Astrocyte (in vitro differentiated cells and primary cell): ENCODE measurements around the gene RAB4B. TPM values are rescaled to one million over a fixed set of nuclear protein-coding genes. Genes with fewer than 3 reads are reported as not detected.

ENCODE experiments used
- DNase-seq: peaks from one replicate; pipeline ENCODE4 v3.0.0-alpha.2; 2010; ENCODE audit warnings: low read depth
- FAIRE-seq: peaks from 2 replicates; lab custom pipeline; 2011; peaks lifted over from hg19 to GRCh38; lab: Jason Lieb, UNC
- H2AFZ ChIP-seq: 2 replicates; pipeline ENCODE4 v1.6.0; 2012; ENCODE audit warnings: low read depth, low read length, inconsistent platforms
- H3K27ac ChIP-seq: 2 replicates; pipeline ENCODE4 v1.5.1; 2011; ENCODE audit warnings: low read depth, low read length, inconsistent platforms
- H3K27me3 ChIP-seq: 2 replicates; pipeline ENCODE4 v1.6.0; 2011; ENCODE audit warnings: low read length, inconsistent platforms; ENCODE audit not compliant: insufficient read depth
- H3K36me3 ChIP-seq: 2 replicates; pipeline ENCODE4 v1.5.1; 2011; ENCODE audit warnings: low read length, inconsistent platforms; ENCODE audit not compliant: insufficient read depth
- H3K4me1 ChIP-seq: 2 replicates; pipeline ENCODE4 v1.5.1; 2011; ENCODE audit warnings: low read length, inconsistent platforms; ENCODE audit not compliant: insufficient read depth
- H3K4me2 ChIP-seq: 2 replicates; pipeline ENCODE4 v1.6.0; 2012; ENCODE audit warnings: low read length, inconsistent platforms
- H3K4me3 ChIP-seq: 2 replicates; pipeline ENCODE4 v1.5.1; 2011; ENCODE audit warnings: low read depth, mild to moderate bottlenecking, low read length, inconsistent platforms; ENCODE audit not compliant: insufficient read depth
- H3K79me2 ChIP-seq: 2 replicates; pipeline ENCODE4 v1.6.0; 2012; ENCODE audit warnings: mild to moderate bottlenecking, low read length, inconsistent platforms; ENCODE audit not compliant: insufficient read depth
- H3K9ac ChIP-seq: 2 replicates; pipeline ENCODE4 v1.6.0; 2012; ENCODE audit warnings: mild to moderate bottlenecking, low read length, inconsistent platforms
- H3K9me3 ChIP-seq: 2 replicates; pipeline ENCODE4 v1.5.1; 2012; ENCODE audit warnings: low read depth, mild to moderate bottlenecking, low read length, inconsistent platforms; ENCODE audit not compliant: insufficient read depth
- H4K20me1 ChIP-seq: 2 replicates; pipeline ENCODE4 v1.6.0; 2012; ENCODE audit warnings: low read length, inconsistent platforms; ENCODE audit not compliant: insufficient read depth
- H3K27ac Mint-ChIP-seq: one replicate; pipeline ENCODE4 v1.8.0; 2021; ENCODE audit warnings: mild to moderate bottlenecking, mixed read lengths; ENCODE audit not compliant: unreplicated experiment
- H3K27me3 Mint-ChIP-seq: one replicate; pipeline ENCODE4 v1.8.0; 2021; ENCODE audit warnings: low read depth, mixed read lengths; ENCODE audit not compliant: unreplicated experiment
- H3K36me3 Mint-ChIP-seq: one replicate; pipeline ENCODE4 v1.8.0; 2021; ENCODE audit warnings: low read depth, mixed read lengths; ENCODE audit not compliant: unreplicated experiment
- H3K4me1 Mint-ChIP-seq: one replicate; pipeline ENCODE4 v1.8.0; 2021; ENCODE audit warnings: low read depth, mixed read lengths; ENCODE audit not compliant: unreplicated experiment
- H3K4me3 Mint-ChIP-seq: one replicate; pipeline ENCODE4 v1.8.0; 2021; ENCODE audit warnings: mild to moderate bottlenecking, moderate library complexity, mixed read lengths; ENCODE audit not compliant: unreplicated experiment
- H3K9me3 Mint-ChIP-seq: one replicate; pipeline ENCODE4 v1.8.0; 2021; ENCODE audit warnings: mild to moderate bottlenecking, mixed read lengths; ENCODE audit not compliant: unreplicated experiment
- CTCF ChIP-seq: IDR thresholded peaks from 2 replicates; pipeline ENCODE4 v1.5.1; 2011; ENCODE audit warnings: low read depth, mild to moderate bottlenecking, inconsistent platforms, low read length, moderate library complexity; ENCODE audit not compliant: insufficient read depth
- EZH2 ChIP-seq: IDR thresholded peaks from 2 replicates; pipeline ENCODE4 v1.6.1; 2012; ENCODE audit warnings: mild to moderate bottlenecking, low read length, inconsistent platforms; ENCODE audit not compliant: insufficient read depth
- total RNA-seq: library from RNA; stranded (reverse); gene quantifications from 2 replicates; pipeline ENCODE4 v1.2.1, GENCODE V29; 2021

Gene RAB4B
- total RNA-seq, 1 donor from 2014 or later, result 18.8 TPM

GRCh38 chr19:40791996-40792395, 13.9 kb downstream of the RAB4B start:
- FAIRE-seq (no peak), DNase-seq (no peak)
- peaks cover 15% of the 10 kb centered on the region for H3K36me3 Mint-ChIP-seq
- Histone ChIP-seq H3K4me2 (no peak overlapping the region), H3K9ac (no peak overlapping the region), H3K4me3 (no peak overlapping the region), H3K36me3 (no peaks in the 10 kb centered on the region), H3K4me1 (no peaks in the 10 kb centered on the region), H3K79me2 (no peaks in the 10 kb centered on the region), H2AFZ (no peak overlapping the region), H3K27me3 (no peaks in the 10 kb centered on the region), H3K9me3 (no peaks in the 10 kb centered on the region), H3K27ac (no peak overlapping the region), H4K20me1 (no peaks in the 10 kb centered on the region)
- no peak overlapping the region for H3K27ac Mint-ChIP-seq
- H3K4me1 Mint-ChIP-seq, result no peaks in the 10 kb centered on the region
- no peak overlapping the region for H3K4me3 Mint-ChIP-seq
- no peaks in the 10 kb centered on the region for H3K27me3 Mint-ChIP-seq
- H3K9me3 Mint-ChIP-seq, result no peaks in the 10 kb centered on the region
- no peak for TF ChIP-seq EZH2

GRCh38 chr19:40797166-40797962, 19.3 kb downstream of the RAB4B start:
- H2AFZ ChIP-seq, result peak overlapping the region; percentile 87

More at GRCh38 chr19:40797166-40797962, 19.3 kb downstream of the RAB4B start:
- no peak overlapping the region for H3K27ac ChIP-seq
- peaks cover 30% of the 10 kb centered on the region for H3K79me2 ChIP-seq
- DNase-seq (no peak), FAIRE-seq (no peak)
- H3K27me3 Mint-ChIP-seq, result no peaks in the 10 kb centered on the region
- no peak overlapping the region for H3K4me3 ChIP-seq
- H3K27ac Mint-ChIP-seq, result no peak overlapping the region
- no peak for TF ChIP-seq CTCF
- TF ChIP-seq EZH2, result no peak
- H3K9me3 ChIP-seq, result no peaks in the 10 kb centered on the region
- H3K9ac ChIP-seq, result peak overlapping the region; percentile 73
- peaks cover 15% of the 10 kb centered on the region for H3K4me1 Mint-ChIP-seq
- H3K9me3 Mint-ChIP-seq, result no peaks in the 10 kb centered on the region
- H3K36me3 Mint-ChIP-seq, result no peaks in the 10 kb centered on the region
- peaks cover 27% of the 10 kb centered on the region for H4K20me1 ChIP-seq
- H3K4me1 ChIP-seq, result peaks cover 24% of the 10 kb centered on the region
- no peaks in the 10 kb centered on the region for H3K27me3 ChIP-seq
- peak overlapping the region; percentile 40 for H3K4me3 Mint-ChIP-seq
- peak overlapping the region; percentile 83 for H3K4me2 ChIP-seq
- H3K36me3 ChIP-seq, result no peaks in the 10 kb centered on the region
